Kidney epithelial cell (primary cell): Measurements from ENCODE around the gene GRIA1. TPM values are rescaled to one million over a fixed set of nuclear protein-coding genes. Genes with fewer than 3 reads are reported as not detected.

Experiments used
- DNase-seq: peaks from one replicate; pipeline ENCODE4 v3.0.0-alpha.2; 2010; ENCODE audit warnings: low read depth
- H3K27me3 ChIP-seq: 2 replicates; pipeline ENCODE4 v1.6.0; 2011; ENCODE audit warnings: low read length; ENCODE audit not compliant: control insufficient read depth, insufficient read depth
- H3K36me3 ChIP-seq: 2 replicates; pipeline ENCODE4 v1.5.1; 2011; ENCODE audit warnings: low read length; ENCODE audit not compliant: control insufficient read depth, insufficient read depth
- H3K4me3 ChIP-seq: 2 replicates; pipeline ENCODE4 v1.5.1; 2011; ENCODE audit warnings: low read depth, mild to moderate bottlenecking, control low read depth, low read length
- CTCF ChIP-seq: IDR thresholded peaks from 2 replicates; pipeline ENCODE4 v1.5.1; 2011; ENCODE audit warnings: mild to moderate bottlenecking, moderate library complexity, low read length, control low read depth, inconsistent platforms; ENCODE audit not compliant: insufficient read depth, poor library complexity, severe bottlenecking
- total RNA-seq: library from RNA; depleted of rRNA; stranded (reverse); fragments of >200 nt; gene quantifications from 2 replicates; pipeline ENCODE4 v1.2.3, GENCODE V29; 2015

GRIA1 gene
- total RNA-seq, 1 donor from 2014 or later = not detected

GRCh38 chr5:153755913-153756500 lies 265.5 kb downstream of the GRIA1 start:
- no peak for TF ChIP-seq CTCF
- Histone ChIP-seq H3K4me3 (no peak overlapping the region), H3K36me3 (no peaks in the 10 kb centered on the region), H3K27me3 (no peaks in the 10 kb centered on the region)
- DNase-seq = no peak

DNA sequence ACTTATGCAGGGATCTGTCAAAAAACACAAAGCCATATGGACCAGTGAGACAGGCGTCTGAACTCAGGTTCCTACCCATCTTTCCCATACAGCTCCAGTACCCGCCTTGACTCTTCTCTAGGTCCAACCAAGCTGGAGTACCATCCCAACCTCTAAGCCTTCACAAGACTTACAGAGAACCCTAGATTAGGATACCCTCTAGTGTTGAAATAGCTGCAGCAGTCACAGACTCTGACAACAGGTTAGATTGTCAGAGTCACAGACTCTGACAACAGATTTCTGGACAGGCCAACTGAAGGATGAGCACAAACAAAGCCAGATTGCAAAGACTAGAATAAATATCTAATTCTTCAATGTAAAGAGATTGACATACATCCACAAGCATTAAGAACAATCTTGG lies 266.1 kb downstream of the GRIA1 start:
- no peak overlapping the region for H3K4me3 ChIP-seq
- TF ChIP-seq CTCF = no peak
- H3K36me3 ChIP-seq = no peaks in the 10 kb centered on the region
- no peaks in the 10 kb centered on the region for H3K27me3 ChIP-seq
- DNase-seq = no peak

GRCh38 chr5:153765987-153766386 lies 275.5 kb downstream of the GRIA1 start:
- no peak for DNase-seq
- no peak for TF ChIP-seq CTCF
- no peaks in the 10 kb centered on the region for H3K27me3 ChIP-seq
- no peak overlapping the region for H3K4me3 ChIP-seq
- no peaks in the 10 kb centered on the region for H3K36me3 ChIP-seq

DNA sequence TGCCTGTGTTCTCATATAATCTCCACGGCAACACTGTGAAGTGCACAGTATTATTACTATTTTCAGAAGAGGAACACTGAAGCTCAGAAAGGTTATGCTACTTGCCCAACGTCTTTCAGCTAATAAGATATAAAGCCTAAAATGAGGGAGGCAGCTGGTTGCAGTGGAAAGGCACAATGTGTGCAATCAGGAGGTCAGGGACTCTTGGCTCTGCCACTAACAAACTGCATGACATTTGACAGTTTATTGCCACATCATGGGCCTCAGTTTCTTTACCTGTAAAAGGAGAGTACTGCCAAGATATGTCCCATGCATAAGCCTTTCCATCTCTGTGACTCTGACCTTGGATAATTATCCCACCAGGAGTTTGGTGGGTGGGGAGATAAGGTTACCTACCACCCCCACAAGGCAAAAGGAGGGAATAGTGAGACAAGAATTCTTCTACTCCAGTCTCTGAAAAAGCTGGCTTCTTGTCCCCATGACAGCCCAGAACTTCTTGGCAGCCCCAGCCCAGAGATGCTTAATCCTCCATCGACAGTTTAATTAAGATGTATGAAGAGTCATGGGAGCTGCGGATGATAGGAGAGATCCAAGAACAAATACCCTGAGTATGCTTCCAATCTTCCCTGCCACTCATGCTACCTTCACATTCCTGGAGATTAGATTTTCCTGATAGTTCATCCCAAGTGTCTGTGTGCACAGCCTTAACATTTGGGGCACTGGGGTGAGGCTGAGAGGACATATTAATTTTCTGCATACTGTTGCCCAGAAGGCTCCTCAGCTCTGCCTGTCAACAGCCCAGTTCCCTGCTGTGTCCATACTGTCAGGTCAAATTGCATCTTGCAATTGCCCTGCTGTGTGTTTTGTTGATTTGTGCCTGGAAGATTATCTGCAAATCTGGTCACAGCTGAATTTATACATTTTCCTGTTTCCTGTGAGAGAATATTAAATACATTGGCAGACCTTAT lies 277.0 kb downstream of the GRIA1 start:
- DNase-seq = no peak
- Histone ChIP-seq H3K36me3 (no peaks in the 10 kb centered on the region), H3K4me3 (no peak overlapping the region), H3K27me3 (no peaks in the 10 kb centered on the region)
- TF ChIP-seq CTCF = no peak

DNA sequence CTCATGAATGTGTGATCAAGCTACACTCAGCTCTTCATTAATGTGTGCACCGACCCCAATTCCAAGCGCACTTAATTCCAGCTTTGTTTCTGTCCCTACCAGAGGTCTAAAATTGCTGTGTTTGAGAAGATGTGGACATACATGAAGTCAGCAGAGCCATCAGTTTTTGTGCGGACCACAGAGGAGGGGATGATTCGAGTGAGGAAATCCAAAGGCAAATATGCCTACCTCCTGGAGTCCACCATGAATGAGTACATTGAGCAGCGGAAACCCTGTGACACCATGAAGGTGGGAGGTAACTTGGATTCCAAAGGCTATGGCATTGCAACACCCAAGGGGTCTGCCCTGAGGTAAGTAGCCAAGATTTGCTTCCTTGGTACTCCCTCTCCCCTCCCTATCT lies 279.6 kb downstream of the GRIA1 start:
- Histone ChIP-seq H3K27me3 (no peaks in the 10 kb centered on the region), H3K4me3 (no peak overlapping the region), H3K36me3 (no peaks in the 10 kb centered on the region)
- no peak for DNase-seq
- no peak for TF ChIP-seq CTCF
